HEK293 (cell line): Measurements from ENCODE around the gene CPE.

ENCODE experiments used
- CTCF ChIA-PET: fragments of 350-600 bp; formaldehyde crosslinking; extraction: SDS; loops from one replicate; lab custom pipeline; 2021; ENCODE audit warnings: antibody characterized with exemption; lab: Yijun Ruan, JAX
- POLR2A ChIA-PET: fragments of 300-600 bp; formaldehyde crosslinking; extraction: SDS; loops from one replicate; lab custom pipeline; 2020; ENCODE audit warnings: antibody characterized with exemption, inconsistent platforms; lab: Yijun Ruan, JAX
- H3K27ac ChIP-seq: fragments of 200-500 bp; sonication (Bioruptor generic); 2 replicates; pipeline ENCODE4 v1.5.1; 2014; ENCODE audit warnings: low read depth, low read length, control low read depth, inconsistent platforms; ENCODE audit errors: extremely low read depth
- H3K36me3 ChIP-seq, 2 experiments: fragments of 200-500 bp in 1 of 2; sonication (Bioruptor generic) in 1 of 2; 1 replicate in 1 of 2; 2 replicates in 1 of 2; pipeline ENCODE4 v1.5.1; 2014 to 2017; ENCODE audit warnings: inconsistent platforms in 2 of 2, low read length in 2 of 2; ENCODE audit not compliant: control insufficient read depth in 2 of 2, insufficient read depth in 1 of 2
- H3K4me1 ChIP-seq: fragments of 200-500 bp; sonication (Bioruptor generic); 2 replicates; pipeline ENCODE4 v1.5.1; 2014; ENCODE audit warnings: mild to moderate bottlenecking, low read length, inconsistent platforms; ENCODE audit not compliant: control insufficient read depth, insufficient read depth
- H3K4me3 ChIP-seq: 2 replicates; pipeline ENCODE4 v1.5.1; 2011; ENCODE audit warnings: low read depth, mild to moderate bottlenecking, control low read depth, low read length, moderate library complexity
- H3K9me3 ChIP-seq: fragments of 200-500 bp; sonication (Bioruptor generic); 2 replicates; pipeline ENCODE4 v1.5.1; 2014; ENCODE audit warnings: low read depth, low read length, inconsistent platforms; ENCODE audit not compliant: control insufficient read depth, insufficient read depth
- ATF2 ChIP-seq: fragments of 450-650 bp; formaldehyde crosslinking; IDR thresholded peaks from 2 replicates; pipeline ENCODE4 v1.5.1; 2016; ENCODE audit warnings: missing biosample characterization, missing genetic modification characterization, low read depth
- BCL6B ChIP-seq: fragments of 450-650 bp; formaldehyde crosslinking; IDR thresholded peaks from 2 replicates; pipeline ENCODE4 v1.5.1; 2017; ENCODE audit warnings: missing biosample characterization, missing genetic modification characterization
- EGR2 ChIP-seq: fragments of 450-650 bp; formaldehyde crosslinking; IDR thresholded peaks from 2 replicates; pipeline ENCODE4 v1.5.1; 2016; ENCODE audit warnings: low read depth, missing biosample characterization, missing genetic modification characterization
- KLF8 ChIP-seq: fragments of 450-650 bp; formaldehyde crosslinking; IDR thresholded peaks from 2 replicates; pipeline ENCODE4 v1.5.1; 2016; ENCODE audit warnings: missing biosample characterization, missing genetic modification characterization
- KLF9 ChIP-seq: fragments of 450-650 bp; formaldehyde crosslinking; IDR thresholded peaks from 2 replicates; pipeline ENCODE4 v1.5.1; 2016; ENCODE audit warnings: missing biosample characterization, missing genetic modification characterization, low read depth
- PRDM1 ChIP-seq: fragments of 450-650 bp; formaldehyde crosslinking; IDR thresholded peaks from 2 replicates; pipeline ENCODE4; 2016; ENCODE audit warnings: missing biosample characterization, missing genetic modification characterization
- PRDM4 ChIP-seq: fragments of 450-650 bp; formaldehyde crosslinking; IDR thresholded peaks from 2 replicates; pipeline ENCODE4 v1.5.1; 2017; ENCODE audit warnings: missing biosample characterization, missing genetic modification characterization
- SP7 ChIP-seq: fragments of 450-650 bp; formaldehyde crosslinking; IDR thresholded peaks from 2 replicates; pipeline ENCODE4 v1.5.1; 2016; ENCODE audit warnings: missing biosample characterization, missing genetic modification characterization
- ZBTB17 ChIP-seq: fragments of 450-650 bp; formaldehyde crosslinking; IDR thresholded peaks from 2 replicates; pipeline ENCODE4 v1.5.1; 2016; ENCODE audit warnings: missing biosample characterization, missing genetic modification characterization
- ZBTB20 ChIP-seq: fragments of 450-650 bp; formaldehyde crosslinking; IDR thresholded peaks from 2 replicates; pipeline ENCODE4 v1.5.1; 2016; ENCODE audit warnings: missing biosample characterization, missing genetic modification characterization
- ZFHX2 ChIP-seq: fragments of 450-650 bp; formaldehyde crosslinking; conservative IDR thresholded peaks from 2 replicates; pipeline ENCODE4 v1.5.1; 2016; ENCODE audit warnings: missing biosample characterization, missing genetic modification characterization
- ZNF10 ChIP-seq: fragments of 450-650 bp; formaldehyde crosslinking; IDR thresholded peaks from 2 replicates; pipeline ENCODE4 v1.5.1; 2017; ENCODE audit warnings: missing biosample characterization, missing genetic modification characterization
- ZNF24 ChIP-seq: fragments of 450-650 bp; formaldehyde crosslinking; IDR thresholded peaks from 2 replicates; pipeline ENCODE4 v1.5.1; 2016; ENCODE audit warnings: missing biosample characterization, missing genetic modification characterization
- ZNF274 ChIP-seq, 2 experiments: fragments of 200-500 bp in 1 of 2; fragments of 450-650 bp in 1 of 2; sonication (Bioruptor generic) in 1 of 2; formaldehyde crosslinking in 1 of 2; IDR thresholded peaks; 2 replicates each; pipeline versions ENCODE4 v1.5.1 to v1.6.1; 2014 to 2016; ENCODE audit warnings: borderline replicate concordance in 1 of 2, inconsistent platforms in 1 of 2, low read length in 1 of 2, missing biosample characterization in 1 of 2, missing genetic modification characterization in 1 of 2
- ZNF280C ChIP-seq: fragments of 450-650 bp; formaldehyde crosslinking; IDR thresholded peaks from 2 replicates; pipeline ENCODE4 v1.5.1; 2016; ENCODE audit warnings: missing biosample characterization, missing genetic modification characterization
- ZNF292 ChIP-seq: fragments of 450-650 bp; formaldehyde crosslinking; IDR thresholded peaks from 2 replicates; pipeline ENCODE4 v1.5.1; 2016; ENCODE audit warnings: low read depth, missing biosample characterization, missing genetic modification characterization, borderline replicate concordance
- ZNF302 ChIP-seq: fragments of 450-650 bp; formaldehyde crosslinking; IDR thresholded peaks from 2 replicates; pipeline ENCODE4 v1.5.1; 2016; ENCODE audit warnings: missing biosample characterization, missing genetic modification characterization, low read depth
- ZNF335 ChIP-seq: fragments of 450-650 bp; formaldehyde crosslinking; conservative IDR thresholded peaks from 2 replicates; pipeline ENCODE4 v1.5.1; 2016; ENCODE audit warnings: missing biosample characterization, missing genetic modification characterization
- ZNF366 ChIP-seq: fragments of 450-650 bp; formaldehyde crosslinking; conservative IDR thresholded peaks from 2 replicates; pipeline ENCODE4 v1.5.1; 2016; ENCODE audit warnings: missing biosample characterization, missing genetic modification characterization
- ZNF404 ChIP-seq: fragments of 450-650 bp; formaldehyde crosslinking; IDR thresholded peaks from 2 replicates; pipeline ENCODE4 v1.5.1; 2017; ENCODE audit warnings: missing biosample characterization, missing genetic modification characterization
- ZNF416 ChIP-seq: fragments of 450-650 bp; formaldehyde crosslinking; IDR thresholded peaks from 2 replicates; pipeline ENCODE4 v1.5.1; 2016; ENCODE audit warnings: missing biosample characterization, missing genetic modification characterization
- ZNF433 ChIP-seq: fragments of 450-650 bp; formaldehyde crosslinking; IDR thresholded peaks from 2 replicates; pipeline ENCODE4 v1.5.1; 2016; ENCODE audit warnings: missing biosample characterization, missing genetic modification characterization, low read depth
- ZNF585B ChIP-seq: fragments of 450-650 bp; formaldehyde crosslinking; IDR thresholded peaks from 2 replicates; pipeline ENCODE4 v1.5.1; 2016; ENCODE audit warnings: missing biosample characterization, missing genetic modification characterization
- ZNF629 ChIP-seq: fragments of 450-650 bp; formaldehyde crosslinking; IDR thresholded peaks from 2 replicates; pipeline ENCODE4 v1.5.1; 2017; ENCODE audit warnings: missing biosample characterization, missing genetic modification characterization

CPE gene

GRCh38 chr4:165361810-165362209 is 17.0 kb upstream of the CPE start:
- ChIA-PET CTCF (no interaction called here), POLR2A (no interaction called here)
- Histone ChIP-seq H3K36me3 (no peaks in the 10 kb centered on the region), H3K27ac (no peak overlapping the region), H3K4me1 (peaks cover 3% of the 10 kb centered on the region; the same call in 1 of the 2 replicates), H3K4me3 (no peak overlapping the region), H3K9me3 (no peaks in the 10 kb centered on the region)
- TF ChIP-seq BCL6B (tag by site-specific recombination) (no peak), KLF9 (tag by site-specific recombination) (no peak), ZNF274 (IDR thresholded peaks at IDR 0.05; ENCODE audit: low read length) (no peak), ZNF274 (tag by site-specific recombination; IDR thresholded peaks at IDR 0.05; ENCODE audit: borderline replicate concordance) (no peak), ZNF366 (tag by site-specific recombination) (no peak), ZNF292 (no peak), KLF8 (tag by site-specific recombination) (no peak), ZNF416 (no peak), ZNF433 (no peak), PRDM4 (tag by site-specific recombination) (no peak), ZNF585B (tag by site-specific recombination) (no peak), ZNF302 (no peak)
- TF ChIP-seq, all 188 proteins: peak for 0

- H3K36me3 ChIP-seq = no peaks in the 10 kb centered on the region
- no peaks in the 10 kb centered on the region for H3K9me3 ChIP-seq
- CTCF ChIA-PET = no interaction called here
- H3K4me1 ChIP-seq = peaks cover 3% of the 10 kb centered on the region; the same call in 1 of the 2 replicates
- H3K4me3 ChIP-seq = no peak overlapping the region
- no peak overlapping the region for H3K27ac ChIP-seq
- POLR2A ChIA-PET = interaction anchor here (0.6 to 2.0 kb wide), 2 partner anchors 14 to 277 kb away, joined by 3 to 9 read pairs; partner anchors contain the start of gene CPE
- TF ChIP-seq ATF2 (tag by site-specific recombination) = peak; percentile 53; the same call in 1 of the 2 replicates
- peak; percentile 48 for TF ChIP-seq ZFHX2
- TF ChIP-seq ZNF24 (tag by site-specific recombination) = 0 out of 2 replicates have a peak, but pooled peaks have one; percentile 12
- no peak for TF ChIP-seq ZNF404
- TF ChIP-seq ZNF335 = 0 out of 2 replicates have a peak, but pooled peaks have one; percentile 15
- TF ChIP-seq PRDM4 (tag by site-specific recombination) = 0 out of 2 replicates have a peak, but pooled peaks have one; percentile 10
- 0 out of 2 replicates have a peak, but pooled peaks have one; percentile 9 for TF ChIP-seq ZNF10 (tag by site-specific recombination)
- TF ChIP-seq PRDM1 (tag by site-specific recombination) = peak; percentile 60
- peak; percentile 84 for TF ChIP-seq ZBTB20 (tag by site-specific recombination)
- TF ChIP-seq ZNF629 = 0 out of 2 replicates have a peak, but pooled peaks have one; percentile 32
- TF ChIP-seq ZNF366 (tag by site-specific recombination) = 0 out of 2 replicates have a peak, but pooled peaks have one; percentile 20
- peak; percentile 46; the same call in 1 of the 2 replicates for TF ChIP-seq ZBTB17 (tag by site-specific recombination)
- TF ChIP-seq ZNF280C = no peak
- peak; percentile 35; the same call in 1 of the 2 replicates for TF ChIP-seq SP7 (tag by site-specific recombination)
- TF ChIP-seq EGR2 (tag by site-specific recombination) = peak; percentile 45
Measured at GRCh38 chr4:165364452-165365080, 14.2 kb upstream of the CPE start.
